Right renal pelvis (tissue), 4 donors: Measurements from ENCODE around the gene ZNF282. TPM values are rescaled to one million over a fixed set of nuclear protein-coding genes. Genes with fewer than 3 reads are reported as not detected.

ENCODE experiments used
- DNase-seq, 4 donors: peaks; one replicate each; pipeline ENCODE4 v3.0.0-alpha.2; 2013; ENCODE audit warnings: low read depth in 4 of 4, low spot score in 3 of 4, missing footprints in 1 of 4
- polyA plus RNA-seq, 4 donors: library from polyadenylated mRNA; unstranded; fragments of 120-200 nt; gene quantifications; one replicate each; pipeline ENCODE4 v1.2.1, GENCODE V29; 2013; ENCODE audit not compliant: insufficient read length in 4 of 4

ZNF282 gene
- 10 to 100 TPM; 24.1 to 31.4 (median 27.7) TPM for polyA plus RNA-seq

GRCh38 chr7:149195180-149196150, at the start of gene ZNF282:
Gene ZNF282, plus strand, starts transcription at chr7:149195546. Its CDS starts 44 bp downstream, at chr7:149195590.
- peak; percentile 74 to 83 (median 78) for DNase-seq

- DNase-seq, result peak in 1 of 4 donors; percentile 73
These were observed 48.1 kb upstream of the ZNF282 start, which contains the start of gene ZNF398 for GRCh38 chr7:149147072-149147751. Gene ZNF398, plus strand, starts transcription at chr7:149147453. Its CDS starts 290 bp downstream, at chr7:149147743.

- no peak for DNase-seq
These were observed 47.3 kb upstream of the ZNF282 start for GRCh38 chr7:149147752-149148653.

- DNase-seq, result no peak
These were observed 44.4 kb upstream of the ZNF282 start for GRCh38 chr7:149150981-149151380.

- no peak for DNase-seq
These were observed 42.0 kb upstream of the ZNF282 start for GRCh38 chr7:149153346-149153745.

- DNase-seq, result no peak
These were observed 41.3 kb upstream of the ZNF282 start for GRCh38 chr7:149154056-149154455.

- no peak for DNase-seq
These were observed 38.4 kb upstream of the ZNF282 start for GRCh38 chr7:149156898-149157297.

- DNase-seq, result no peak
These were observed 34.0 kb upstream of the ZNF282 start for GRCh38 chr7:149161241-149161848.

GRCh38 chr7:149166142-149166541, 29.2 kb upstream of the ZNF282 start:
- no peak for DNase-seq

- no peak for DNase-seq
These were observed 28.6 kb upstream of the ZNF282 start for GRCh38 chr7:149166630-149167352.

GRCh38 chr7:149171892-149172533, 23.3 kb upstream of the ZNF282 start:
- no peak for DNase-seq

- no peak for DNase-seq
These were observed 22.8 kb upstream of the ZNF282 start for GRCh38 chr7:149172534-149172920.

- no peak for DNase-seq
These were observed 20.2 kb upstream of the ZNF282 start for GRCh38 chr7:149175150-149175549.

- no peak for DNase-seq
These were observed 16.1 kb upstream of the ZNF282 start for GRCh38 chr7:149179241-149179640.

GRCh38 chr7:149180722-149181449, 14.5 kb upstream of the ZNF282 start:
- DNase-seq, result no peak

- DNase-seq, result no peak
These were observed 13.9 kb upstream of the ZNF282 start for GRCh38 chr7:149181450-149181790.

- DNase-seq, result no peak
These were observed 11.1 kb upstream of the ZNF282 start for GRCh38 chr7:149184274-149184673.

GRCh38 chr7:149188213-149188612, 7.1 kb upstream of the ZNF282 start:
- DNase-seq, result no peak
